NB4 (cell line): ENCODE measurements around the gene ASB8.

Experiments
- DNase-seq: peaks from one replicate; pipeline ENCODE4 v3.0.0; 2010; ENCODE audit warnings: low read depth
- H3K4me3 ChIP-seq: one replicate; pipeline ENCODE4 v1.5.1; 2011; ENCODE audit warnings: mild to moderate bottlenecking, low read depth, low read length, moderate library complexity
- CTCF ChIP-seq: IDR thresholded peaks from one replicate; pipeline ENCODE4 v1.5.1; 2012; ENCODE audit warnings: low read depth, low read length
- MAX ChIP-seq: IDR thresholded peaks from 2 replicates; pipeline ENCODE4 v1.6.1; 2011; ENCODE audit warnings: low read depth, low read length
- MYC ChIP-seq: IDR thresholded peaks from 2 replicates; pipeline ENCODE4 v1.6.1; 2011; ENCODE audit warnings: low read depth, low read length
- POLR2A ChIP-seq: IDR thresholded peaks from 2 replicates; pipeline ENCODE4 v1.6.1; 2011; ENCODE audit warnings: mild to moderate bottlenecking; ENCODE audit not compliant: insufficient read length; ENCODE audit errors: extremely low read depth

ASB8 gene

GRCh38 chr12:48193623-48194022, 36.3 kb upstream of the ASB8 start:
- H3K4me3 ChIP-seq, result no peak overlapping the region
- no peak for DNase-seq
- no peak for TF ChIP-seq MAX

- TF ChIP-seq MYC (no peak), MAX (no peak), CTCF (no peak), POLR2A (no peak)
- DNase-seq, result no peak
- no peak overlapping the region for H3K4me3 ChIP-seq
Measured at GRCh38 chr12:48192861-48193260, 35.5 kb upstream of the ASB8 start.

- DNase-seq, result no peak
Measured at GRCh38 chr12:48191096-48191495, 33.8 kb upstream of the ASB8 start.

GRCh38 chr12:48189331-48190125, 32.2 kb upstream of the ASB8 start:
- no peak overlapping the region for H3K4me3 ChIP-seq
- DNase-seq, result peak; percentile 75
- TF ChIP-seq MYC (no peak), MAX (no peak), CTCF (peak; percentile 86), POLR2A (no peak)

More at GRCh38 chr12:48191096-48191495, 33.8 kb upstream of the ASB8 start:
- no peak overlapping the region for H3K4me3 ChIP-seq
- TF ChIP-seq MAX, result no peak
- no peak for TF ChIP-seq CTCF
- TF ChIP-seq MYC, result no peak
- no peak for TF ChIP-seq POLR2A

- no peak for TF ChIP-seq MYC
- no peak for TF ChIP-seq CTCF
- TF ChIP-seq POLR2A, result no peak
- no peak for TF ChIP-seq MAX
- DNase-seq, result no peak
- no peak overlapping the region for H3K4me3 ChIP-seq
Measured at GRCh38 chr12:48187916-48188695, 30.8 kb upstream of the ASB8 start.

GRCh38 chr12:48185181-48185919, 28.0 kb upstream of the ASB8 start:
- DNase-seq, result no peak
- H3K4me3 ChIP-seq, result no peak overlapping the region
- TF ChIP-seq MYC (no peak), CTCF (no peak), MAX (no peak), POLR2A (no peak)
